NCI-H2081 (cell line): ENCODE results near the gene WNT7B.

ENCODE experiments used
- DNase-seq, 2 experiments: peaks; one replicate each; lab custom pipeline; 2025; lab: John Stamatoyannopoulos, UW

Gene WNT7B

GRCh38 chr22:45953178-45953577 lies 23.8 kb downstream of the WNT7B start:
- DNase-seq = no peak

DNA sequence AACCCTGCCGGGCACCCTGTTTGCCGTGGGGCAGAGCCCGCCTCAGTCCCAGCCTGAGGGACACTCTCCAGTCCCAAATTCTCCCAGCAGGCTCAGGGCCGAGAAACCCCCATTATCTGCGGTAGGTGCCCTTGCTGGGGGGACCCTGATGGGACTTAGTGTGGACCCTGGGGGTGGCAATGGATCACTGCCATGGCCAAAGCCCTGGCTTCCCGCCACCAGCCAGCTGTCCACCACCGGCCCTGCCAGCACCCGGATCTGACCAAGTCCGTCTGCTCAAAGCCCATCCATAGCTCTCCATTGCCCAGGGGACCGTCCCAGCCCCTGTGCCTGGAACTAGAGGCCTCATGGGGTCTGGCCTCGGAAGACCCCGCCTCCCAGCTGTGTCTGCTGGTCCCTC lies 24.4 kb downstream of the WNT7B start:
- no peak for DNase-seq

GRCh38 chr22:45952151-45952550 lies 24.8 kb downstream of the WNT7B start:
- DNase-seq = no peak

DNA sequence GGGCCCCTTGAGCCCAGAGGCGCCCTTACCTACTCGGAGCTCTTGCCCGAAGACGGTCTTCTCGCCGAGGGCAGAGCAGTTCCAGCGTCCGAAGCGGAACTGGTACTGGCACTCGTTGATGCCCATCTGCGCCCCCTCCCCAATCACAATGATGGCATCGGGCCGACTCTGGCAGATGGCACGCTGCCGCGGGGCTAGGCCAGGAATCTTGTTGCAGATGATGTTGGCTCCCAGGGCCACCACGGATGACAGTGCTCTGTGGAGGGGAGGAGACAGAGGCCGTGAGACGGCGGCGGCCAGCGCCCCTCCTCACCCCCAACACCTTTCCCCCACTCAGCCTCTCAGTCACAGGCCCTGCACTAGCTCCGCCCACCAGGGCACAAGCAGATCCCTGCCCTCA lies 27.1 kb downstream of the WNT7B start:
- no peak for DNase-seq

GRCh38 chr22:45949258-45949870 lies 27.6 kb downstream of the WNT7B start:
- no peak for DNase-seq

- peak; percentile 21 to 57 for DNase-seq
These were observed 28.8 kb downstream of the WNT7B start for GRCh38 chr22:45948081-45948648.

GRCh38 chr22:45946805-45947600 lies 30.0 kb downstream of the WNT7B start:
- DNase-seq = no peak

DNA sequence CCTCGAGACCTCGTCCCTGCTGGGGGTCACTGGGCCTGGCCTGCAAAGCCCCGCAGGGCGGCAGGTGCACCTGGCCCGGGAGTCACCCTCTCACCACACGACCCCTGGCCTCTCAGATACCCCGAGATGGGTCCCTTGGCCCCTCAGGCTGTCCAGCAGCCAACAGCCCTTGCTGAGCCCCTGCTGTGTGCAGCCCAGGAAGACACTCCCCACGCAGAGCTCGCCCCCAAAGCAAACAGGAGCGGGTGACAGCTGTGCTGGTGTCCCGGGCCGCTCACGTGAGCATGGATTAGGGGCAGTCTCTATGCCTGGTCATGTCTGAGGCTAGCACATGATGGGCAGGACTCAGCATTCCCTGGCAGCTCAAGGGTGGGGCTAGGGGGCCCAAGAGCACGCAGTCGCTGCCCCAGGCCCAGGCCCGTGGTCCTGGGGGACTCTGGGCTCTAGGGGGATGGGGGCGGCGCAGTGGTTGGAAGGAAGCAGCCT lies 31.3 kb downstream of the WNT7B start:
- DNase-seq = no peak

- DNase-seq = no peak
These were observed 34.0 kb downstream of the WNT7B start for GRCh38 chr22:45942787-45943493.

DNA sequence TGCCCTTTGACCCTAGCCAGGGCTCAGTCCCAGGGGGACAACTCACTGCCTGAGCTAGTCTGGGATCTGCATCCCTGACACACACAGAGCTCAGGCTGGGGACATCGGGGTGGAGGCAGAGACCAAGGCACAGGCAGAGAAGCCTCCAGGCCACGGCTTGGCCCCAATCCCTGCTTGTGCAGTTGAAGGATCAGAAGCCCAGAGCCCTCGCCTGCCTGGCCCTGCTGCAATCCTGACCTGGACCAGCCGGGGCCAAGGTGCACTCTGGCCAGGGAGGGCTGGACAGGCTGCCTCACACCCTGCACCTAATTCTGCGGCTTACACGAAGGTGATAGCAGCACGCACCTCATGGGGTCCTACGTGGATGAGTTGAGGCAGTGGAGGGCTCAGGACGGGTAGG lies 34.6 kb downstream of the WNT7B start:
- DNase-seq = no peak

GRCh38 chr22:45938913-45939312 lies 38.0 kb downstream of the WNT7B start:
- DNase-seq = no peak

DNA sequence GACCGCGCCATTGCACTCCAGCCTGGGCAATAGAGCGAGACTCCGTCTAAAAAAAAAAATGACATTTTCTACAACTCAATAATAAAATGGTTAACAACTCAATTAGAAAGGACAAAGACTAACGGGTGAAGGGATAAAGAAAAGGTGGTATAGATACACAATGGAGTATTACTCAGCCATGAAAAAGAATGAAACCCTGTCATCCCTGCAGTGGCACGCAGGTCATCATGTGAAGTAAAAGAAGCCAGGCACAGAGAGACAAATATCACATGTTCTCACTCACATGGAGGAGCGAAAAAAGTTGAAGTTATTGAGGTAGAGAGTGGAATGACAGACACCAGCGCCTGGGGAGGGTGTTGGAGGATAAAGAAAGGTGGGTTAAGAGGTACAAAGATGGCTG lies 39.0 kb downstream of the WNT7B start:
- no peak for DNase-seq

DNA sequence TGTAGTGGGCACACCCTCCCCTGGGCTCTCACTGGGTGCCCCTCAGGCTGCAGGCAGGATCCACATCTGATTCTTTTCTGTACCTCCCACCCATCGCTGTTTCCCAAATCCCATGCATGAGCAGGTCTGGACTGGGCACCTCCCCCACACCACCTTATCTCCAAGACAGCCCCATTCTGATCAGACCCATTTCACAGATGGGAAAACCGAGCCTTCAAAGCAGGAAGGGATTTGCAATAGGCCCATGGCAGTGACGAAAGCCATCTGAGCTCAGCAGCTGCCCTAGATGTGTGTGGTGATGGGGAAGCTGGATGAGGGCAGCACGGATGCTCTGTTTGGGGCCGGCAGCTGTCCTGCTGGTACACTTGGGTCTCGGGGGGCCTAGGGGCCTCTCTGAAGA lies 41.4 kb downstream of the WNT7B start:
- no peak for DNase-seq

DNA sequence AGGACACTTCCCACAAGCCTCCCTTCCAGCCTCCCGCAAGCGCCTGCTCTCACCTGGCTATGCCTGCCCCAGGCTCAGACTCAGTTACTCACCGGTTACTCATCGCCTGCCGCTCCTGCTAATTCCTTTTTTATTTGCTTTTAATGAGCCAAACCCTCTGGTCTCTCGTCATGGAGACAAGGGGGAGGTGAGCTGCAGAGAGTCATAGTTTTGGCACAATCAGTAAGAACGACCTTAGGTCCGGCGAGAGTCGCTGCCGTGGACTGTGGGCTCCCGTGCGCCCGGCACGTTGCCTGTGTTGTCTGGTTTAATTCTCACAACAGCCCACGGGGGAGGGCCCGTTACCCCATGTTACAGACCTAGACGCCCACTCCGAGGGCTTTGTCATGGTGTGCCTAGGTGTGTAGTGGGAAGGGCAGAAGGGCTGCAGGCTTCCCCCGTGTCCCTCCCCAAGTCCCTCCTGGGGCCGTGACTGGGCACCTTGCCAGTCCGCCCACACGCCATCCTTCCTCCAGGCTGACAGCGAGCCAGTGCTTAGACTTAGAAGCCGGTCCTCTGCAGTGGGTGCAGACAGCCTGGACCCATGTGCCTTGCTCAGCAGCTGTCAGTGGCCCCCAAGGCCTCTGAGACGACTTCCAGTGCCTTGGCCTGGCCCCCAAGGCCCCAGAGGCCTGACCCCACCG lies 42.2 kb downstream of the WNT7B start:
- peak; percentile 1 to 25 for DNase-seq

DNA sequence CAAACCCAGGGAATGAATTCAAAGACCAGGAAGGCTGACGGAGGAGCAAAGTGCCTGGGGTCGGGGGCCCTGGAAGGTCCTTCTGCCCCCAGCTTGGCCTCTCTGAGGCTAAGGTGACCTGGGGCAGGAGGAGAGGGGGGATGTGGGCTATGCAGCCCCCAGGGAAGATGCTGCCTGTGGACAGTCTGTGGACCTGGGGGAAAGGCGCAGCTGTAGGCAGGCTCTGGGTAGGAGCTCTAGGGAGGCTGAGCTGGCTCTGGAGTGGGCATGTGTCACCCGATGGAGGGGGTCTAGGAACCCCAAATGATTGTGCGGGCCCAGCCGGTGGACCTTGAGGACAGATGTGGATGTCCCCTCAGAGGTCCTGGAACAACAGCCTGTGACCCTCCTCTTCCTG lies 42.8 kb downstream of the WNT7B start:
- no peak for DNase-seq

GRCh38 chr22:45933506-45934167 lies 43.3 kb downstream of the WNT7B start:
- DNase-seq = no peak

DNA sequence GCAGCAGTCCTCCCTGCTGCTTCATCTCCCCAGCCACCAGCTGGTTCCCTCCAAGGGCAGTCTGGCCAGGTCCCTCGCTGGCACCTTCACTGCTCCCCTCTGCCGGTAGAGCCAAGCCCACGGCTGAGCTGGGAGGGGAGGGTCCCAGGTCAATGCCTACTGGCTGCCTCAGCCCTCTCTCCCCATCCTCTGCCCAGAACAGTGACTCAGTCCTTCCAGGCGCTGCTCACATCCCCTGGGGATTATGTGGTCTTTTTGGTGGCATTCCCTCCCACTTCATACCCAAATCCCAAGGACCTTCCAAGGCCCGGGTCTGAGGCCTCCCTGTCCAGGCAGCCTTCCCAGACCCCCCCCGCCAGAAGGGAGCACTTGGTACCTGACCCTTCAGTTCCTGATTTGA lies 44.9 kb downstream of the WNT7B start:
- DNase-seq = no peak

DNA sequence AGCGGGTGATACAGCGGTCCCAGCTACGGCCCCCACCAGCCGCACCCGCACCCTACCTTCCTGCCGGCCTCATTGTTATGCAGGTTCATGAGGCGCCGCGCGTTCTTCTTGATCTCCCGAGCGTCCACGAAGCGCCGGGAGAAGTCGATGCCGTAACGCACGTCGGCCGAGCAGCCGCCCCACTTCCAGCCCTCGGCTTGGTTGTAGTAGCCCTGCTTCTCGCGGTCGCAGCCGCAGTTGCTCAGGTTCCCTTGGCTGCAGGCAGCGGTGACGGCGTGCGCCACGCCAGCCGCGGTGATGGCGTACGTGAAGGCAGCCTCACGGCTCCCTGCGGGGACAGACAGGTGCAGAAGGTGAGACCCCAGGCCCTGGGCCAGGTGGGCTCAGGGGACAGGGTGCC lies 45.9 kb downstream of the WNT7B start:
- no peak for DNase-seq

GRCh38 chr22:45930324-45930723 lies 46.6 kb downstream of the WNT7B start:
- DNase-seq = no peak

DNA sequence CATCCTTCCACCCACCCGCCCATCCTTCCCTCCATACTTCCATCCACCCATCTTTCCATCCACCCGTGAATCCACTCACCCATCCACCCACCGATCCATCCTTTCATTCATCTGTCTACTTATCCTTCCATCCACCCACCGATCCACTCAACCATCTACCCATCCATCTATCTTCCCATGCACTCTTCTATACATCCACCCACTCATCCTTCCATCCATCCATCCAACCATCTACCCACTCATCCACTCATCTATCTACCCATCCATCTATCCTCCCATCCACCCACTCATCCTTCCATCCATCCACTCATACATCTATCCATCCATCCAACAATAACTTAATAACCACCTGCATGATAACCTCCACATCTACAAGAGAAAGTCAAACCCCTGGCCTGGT lies 47.3 kb downstream of the WNT7B start:
- DNase-seq = no peak

DNA sequence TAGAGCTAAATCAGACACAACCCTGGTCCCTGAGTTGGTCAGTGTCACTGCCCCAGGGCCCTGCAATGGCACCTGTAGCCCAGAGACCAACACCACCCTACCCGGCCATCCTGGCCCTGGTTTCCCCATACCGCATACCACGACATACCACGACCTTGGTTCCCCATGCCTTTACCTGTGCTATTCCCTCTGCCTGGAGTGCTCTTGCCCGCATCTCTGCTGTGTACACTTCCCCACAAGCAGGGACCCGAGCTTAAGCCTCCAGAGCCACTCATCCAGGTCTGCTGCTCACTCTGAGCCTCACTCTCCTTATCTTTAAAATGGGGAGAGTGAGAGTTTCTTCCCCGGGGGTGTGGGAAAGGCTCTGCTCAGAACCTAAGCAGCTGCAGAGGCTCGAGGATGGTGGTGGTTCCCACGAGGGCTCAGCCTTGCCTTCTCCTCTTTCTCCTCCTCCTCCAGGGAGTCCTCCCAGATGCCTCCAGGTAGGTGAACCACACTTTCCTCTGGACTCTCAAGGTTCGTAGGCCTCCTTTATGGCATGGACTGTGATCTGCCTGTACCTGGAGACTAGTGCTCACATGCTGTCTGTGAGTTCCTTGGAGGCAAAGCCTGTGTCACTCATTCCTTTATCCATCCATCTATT lies 48.1 kb downstream of the WNT7B start:
- DNase-seq = no peak
